H4 (cell line): ENCODE measurements around the gene CCDC85C. TPM values are rescaled to one million over a fixed set of nuclear protein-coding genes. Genes with fewer than 3 reads are reported as not detected.

Experiments used
- DNase-seq: peaks from one replicate; pipeline ENCODE4 v3.0.0-alpha.2; 2015; ENCODE audit warnings: low spot score
- total RNA-seq: library from RNA; depleted of rRNA; stranded (reverse); fragments of >200 nt; shearing (Covaris generic); gene quantifications from 2 replicates; pipeline ENCODE4 v1.2.3, GENCODE V29; 2014

Gene CCDC85C
- total RNA-seq, 1 experiment from 2014 or later, result 5.8 TPM

- DNase-seq, result no peak
Measured at GRCh38 chr14:99540196-99541032, 63.6 kb downstream of the CCDC85C start.

GRCh38 chr14:99539491-99539890 is 64.5 kb downstream of the CCDC85C start:
- no peak for DNase-seq

GRCh38 chr14:99538733-99539132 is 65.3 kb downstream of the CCDC85C start:
- DNase-seq, result no peak

GRCh38 chr14:99538275-99538674 is 65.7 kb downstream of the CCDC85C start:
- DNase-seq, result peak; percentile 51

- peak; percentile 47 for DNase-seq
Measured at GRCh38 chr14:99537399-99537798, 66.6 kb downstream of the CCDC85C start.

- no peak for DNase-seq
Measured at GRCh38 chr14:99535908-99536778, 67.9 kb downstream of the CCDC85C start.

GRCh38 chr14:99535448-99535847 is 68.6 kb downstream of the CCDC85C start:
- no peak for DNase-seq

GRCh38 chr14:99534863-99535262 is 69.1 kb downstream of the CCDC85C start:
- DNase-seq, result peak; percentile 65

GRCh38 chr14:99534333-99534732 is 69.7 kb downstream of the CCDC85C start:
- DNase-seq, result no peak

- no peak for DNase-seq
Measured at GRCh38 chr14:99532310-99532709, 71.7 kb downstream of the CCDC85C start.

GRCh38 chr14:99531251-99532096 is 72.5 kb downstream of the CCDC85C start:
- DNase-seq, result no peak

- no peak for DNase-seq
Measured at GRCh38 chr14:99530407-99531155, 73.4 kb downstream of the CCDC85C start.

- no peak for DNase-seq
Measured at GRCh38 chr14:99529899-99530298, 74.1 kb downstream of the CCDC85C start.

- DNase-seq, result no peak
Measured at GRCh38 chr14:99527427-99528076, 76.5 kb downstream of the CCDC85C start.

- DNase-seq, result no peak
Measured at GRCh38 chr14:99527026-99527425, 77.0 kb downstream of the CCDC85C start.

GRCh38 chr14:99525699-99526080 is 78.3 kb downstream of the CCDC85C start:
- DNase-seq, result no peak

- no peak for DNase-seq
Measured at GRCh38 chr14:99524804-99525698, 79.0 kb downstream of the CCDC85C start.

GRCh38 chr14:99524091-99524661 is 79.8 kb downstream of the CCDC85C start:
- no peak for DNase-seq

- DNase-seq, result no peak
Measured at GRCh38 chr14:99523704-99524055, 80.3 kb downstream of the CCDC85C start.
